GM12878 (cell line): Measurements from ENCODE around the gene MGLL. TPM values are rescaled to one million over a fixed set of nuclear protein-coding genes. Genes with fewer than 3 reads are reported as not detected.

Experiments used
- ATAC-seq: fragments of 200-7000 bp; cut with Tn5 transposase; 3 replicates; pipeline ENCODE4 v1.9.1; 2020; ENCODE audit warnings: mild to moderate bottlenecking, moderate library complexity
- BruUV-seq: library from RNA; stranded (reverse); fragments of 400-500 nt; replicated peaks from 2 replicates; lab custom pipeline; 2021; lab: Mats Ljungman, UMichigan
- CTCF ChIA-PET: fragments of 300-600 bp; sonication (Branson Sonifier 250); formaldehyde crosslinking; extraction: SDS; loops from one replicate; lab custom pipeline; 2021; ENCODE audit warnings: inconsistent platforms; lab: Yijun Ruan, JAX
- POLR2A ChIA-PET: fragments of 350-600 bp; formaldehyde crosslinking; extraction: SDS; loops from one replicate; lab custom pipeline; 2021; ENCODE audit warnings: inconsistent platforms; lab: Charles Lee
- RAD21 ChIA-PET: fragments of 300-600 bp; sonication (Branson Sonifier 250); formaldehyde crosslinking; loops from one replicate; lab custom pipeline; 2023; ENCODE audit warnings: antibody characterized with exemption; ENCODE audit not compliant: unreplicated experiment; lab: Charles Lee
- SMC1A ChIA-PET: fragments of 300-600 bp; sonication (Branson Sonifier 250); formaldehyde crosslinking; loops from one replicate; lab custom pipeline; 2023; ENCODE audit not compliant: unreplicated experiment, uncharacterized antibody; lab: Charles Lee
- DNase-seq: peaks from one replicate; pipeline ENCODE4 v3.0.0-alpha.2; 2011; ENCODE audit warnings: low read depth, low spot score
- FAIRE-seq: peaks from 3 replicates; lab custom pipeline; 2011; peaks lifted over from hg19 to GRCh38; lab: Jason Lieb, UNC
- H2AFZ ChIP-seq: 2 replicates; pipeline ENCODE4 v1.6.0; 2011; ENCODE audit warnings: low read depth, low read length, control low read depth; ENCODE audit not compliant: control insufficient read depth
- H3K27ac ChIP-seq: 2 replicates; pipeline ENCODE4 v1.5.1; 2011; ENCODE audit warnings: control low read depth; ENCODE audit not compliant: control insufficient read depth, insufficient read depth
- H3K27me3 ChIP-seq, 2 experiments: replicated peaks in 1 of 2; 2 replicates each; pipeline versions ENCODE4 v1.6.0 to v1.6.1; 2011; ENCODE audit warnings: low read length in 1 of 2; ENCODE audit not compliant: control insufficient read depth in 2 of 2, insufficient read depth in 2 of 2
- H3K36me3 ChIP-seq, 2 experiments: 2 replicates each; pipeline ENCODE4 v1.5.1; 2011; ENCODE audit warnings: low read length in 1 of 2; ENCODE audit not compliant: control insufficient read depth in 2 of 2, insufficient read depth in 2 of 2
- H3K4me1 ChIP-seq: 2 replicates; pipeline ENCODE4 v1.6.1; 2011; ENCODE audit warnings: mild to moderate bottlenecking, low read length, moderate library complexity, mixed read lengths; ENCODE audit not compliant: control insufficient read depth, insufficient read depth
- H3K4me2 ChIP-seq: 2 replicates; pipeline ENCODE4 v1.6.0; 2011; ENCODE audit warnings: control low read depth; ENCODE audit not compliant: control insufficient read depth, insufficient read depth
- H3K4me3 ChIP-seq: fragments of 200-600 bp; sonication (generic); 2 replicates; pipeline ENCODE4 v1.5.1; 2016
- H3K79me2 ChIP-seq: 2 replicates; pipeline ENCODE4 v1.6.0; 2011; ENCODE audit warnings: low read length; ENCODE audit not compliant: control insufficient read depth, insufficient read depth
- H3K9ac ChIP-seq: 2 replicates; pipeline ENCODE4 v1.8.0; 2011; ENCODE audit warnings: low read length, control low read depth, mixed read lengths; ENCODE audit not compliant: control insufficient read depth, insufficient read depth
- H3K9me3 ChIP-seq: replicated peaks from 3 replicates; pipeline ENCODE4 v1.5.1; 2011; ENCODE audit warnings: mild to moderate bottlenecking, low read length; ENCODE audit not compliant: control insufficient read depth, insufficient read depth
- H4K20me1 ChIP-seq: 2 replicates; pipeline ENCODE4 v1.6.0; 2011; ENCODE audit not compliant: control insufficient read depth, insufficient read depth
- FOS ChIP-seq: IDR thresholded peaks from 3 replicates; pipeline ENCODE4 v1.6.1; 2011; ENCODE audit warnings: borderline replicate concordance; ENCODE audit not compliant: insufficient read length; ENCODE audit errors: extremely low read depth
- WGBS: methylation state at CpG from one replicate; pipeline ENCODE4 v1.1.6; 2016; ENCODE audit warnings: low lambda C conversion rate; ENCODE audit not compliant: insufficient replicate concordance, insufficient coverage; ENCODE audit errors: missing lambda C conversion rate; 5-methylcytosine and 5-hydroxymethylcytosine counted together
- in situ Hi-C: fragments of 300-500 bp; cut with MboI; formaldehyde crosslinking; loops from 9 replicates; pipeline ENCODE4 v1.14.3; 2018; ENCODE audit warnings: mixed read lengths
- intact Hi-C: fragments of 100-400 bp; cut with micrococcal nuclease; formaldehyde crosslinking; loops from one replicate; pipeline ENCODE4 v1.14.2; 2022; ENCODE audit not compliant: unreplicated experiment
- polyA plus RNA-seq, 11 experiments: library from polyadenylated mRNA; depleted of rRNA in 4 of 11; unstranded in 6 of 11; stranded (reverse) in 5 of 11; fragments of >200 nt; fragmentation: Nextera tagmentation in 4 of 11; fragmentation: Illumina TruSeq in 1 of 11; extraction: Ambion mirVana in 4 of 11; extraction: Trizol in 1 of 11; gene quantifications; 1 replicate in 1 of 11; 2 replicates in 10 of 11; pipeline versions ENCODE4 v1.2.1 to v1.2.3, GENCODE V29; 2011 to 2016; ENCODE audit warnings: inconsistent platforms in 2 of 11, missing spikeins in 2 of 11, low read depth in 1 of 11
- total RNA-seq, 4 experiments: library from RNA; depleted of rRNA in 3 of 4; stranded (reverse); fragments of >200 nt in 3 of 4; fragmentation: Illumina TruSeq in 1 of 4; extraction: Trizol in 1 of 4; gene quantifications; 2 replicates each; pipeline versions ENCODE4 v1.2.1 to v1.2.3, GENCODE V29; 2013 to 2021
- TF ChIP-seq, protein P1 (sequence below): fragments of 450-650 bp; IDR thresholded peaks from 2 replicates; pipeline ENCODE4 v1.6.1; 2017; ENCODE audit warnings: mild to moderate bottlenecking, low read depth, inconsistent platforms; ENCODE audit not compliant: poor library complexity, severe bottlenecking

MGLL gene
- total and polyA plus RNA-seq, 10 of the 15 experiments (the other 5 are each of a cell fraction or from before 2014, with no cell fraction given), result 44.9 to 177 (median 72.9) TPM

DNA sequence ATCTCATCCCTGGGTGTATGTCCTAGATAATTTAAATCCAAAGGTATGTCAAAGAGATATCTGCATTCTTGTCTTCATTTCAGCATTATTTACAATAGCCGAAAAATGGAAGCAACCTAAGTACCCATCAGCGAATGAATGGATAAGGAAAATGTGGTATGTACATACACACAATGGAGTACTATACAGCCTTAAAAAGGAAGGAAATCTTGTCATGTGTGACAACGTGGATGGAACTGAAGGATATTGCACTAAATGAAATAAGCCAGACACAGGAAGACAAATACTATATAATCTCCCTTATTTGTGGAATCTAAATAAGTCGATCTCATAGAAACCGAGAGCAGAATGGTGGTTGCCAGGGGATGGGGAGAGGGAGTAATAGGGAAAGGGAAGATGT is 16.8 kb upstream of the MGLL start:
- no peak overlapping the region for H3K9ac ChIP-seq
- no TSS peak for BruUV-seq
- H3K4me1 ChIP-seq, result peaks cover 54% of the 10 kb centered on the region
- no peaks in the 10 kb centered on the region for H4K20me1 ChIP-seq
- SMC1A ChIA-PET, result interaction anchor here (8.4 kb wide), 1 partner anchor 16 kb away, joined by 106 read pairs; the partner anchor contains the start of gene MGLL
- no peak overlapping the region for H3K4me2 ChIP-seq
- no peaks in the 10 kb centered on the region for H3K36me3 ChIP-seq
- intact Hi-C loops, result no loop called here
- 94% methylated on average over 5 of the region's 5 CpGs for WGBS
- TF ChIP-seq, protein P1, sequence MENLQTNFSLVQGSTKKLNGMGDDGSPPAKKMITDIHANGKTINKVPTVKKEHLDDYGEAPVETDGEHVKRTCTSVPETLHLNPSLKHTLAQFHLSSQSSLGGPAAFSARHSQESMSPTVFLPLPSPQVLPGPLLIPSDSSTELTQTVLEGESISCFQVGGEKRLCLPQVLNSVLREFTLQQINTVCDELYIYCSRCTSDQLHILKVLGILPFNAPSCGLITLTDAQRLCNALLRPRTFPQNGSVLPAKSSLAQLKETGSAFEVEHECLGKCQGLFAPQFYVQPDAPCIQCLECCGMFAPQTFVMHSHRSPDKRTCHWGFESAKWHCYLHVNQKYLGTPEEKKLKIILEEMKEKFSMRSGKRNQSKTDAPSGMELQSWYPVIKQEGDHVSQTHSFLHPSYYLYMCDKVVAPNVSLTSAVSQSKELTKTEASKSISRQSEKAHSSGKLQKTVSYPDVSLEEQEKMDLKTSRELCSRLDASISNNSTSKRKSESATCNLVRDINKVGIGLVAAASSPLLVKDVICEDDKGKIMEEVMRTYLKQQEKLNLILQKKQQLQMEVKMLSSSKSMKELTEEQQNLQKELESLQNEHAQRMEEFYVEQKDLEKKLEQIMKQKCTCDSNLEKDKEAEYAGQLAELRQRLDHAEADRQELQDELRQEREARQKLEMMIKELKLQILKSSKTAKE, result no peak
- no peak for TF ChIP-seq FOS
- ATAC-seq (no peak), DNase-seq (no peak), FAIRE-seq (no peak)
- in situ Hi-C loops, result no loop called here
- no peaks in the 10 kb centered on the region for H3K27me3 ChIP-seq
- no peak overlapping the region for H3K27ac ChIP-seq
- RAD21 ChIA-PET, result no interaction called here
- CTCF ChIA-PET, result no interaction called here
- H3K79me2 ChIP-seq, result no peaks in the 10 kb centered on the region
- POLR2A ChIA-PET, result no interaction called here
- H3K4me3 ChIP-seq, result no peak overlapping the region
- H2AFZ ChIP-seq, result no peak overlapping the region
- no peaks in the 10 kb centered on the region; the same call in 2 of the 3 replicates for H3K9me3 ChIP-seq
